Spleen (tissue), 11 donors: Measurements from ENCODE around the gene SOX13. TPM values are rescaled to one million over a fixed set of nuclear protein-coding genes. Genes with fewer than 3 reads are reported as not detected.

ENCODE experiments used
- DNase-seq: peaks from one replicate; pipeline ENCODE4 v3.0.0-alpha.2; 2020
- H3K27ac ChIP-seq, 8 donors: fragments of 200-600 bp; sonication (generic) in 7 of 8; 1 replicate in 4 of 8; 2 replicates in 4 of 8; pipeline versions ENCODE4 v1.5.0 to v1.8.0; 2016 to 2021; ENCODE audit warnings: inconsistent platforms in 4 of 8, mild to moderate bottlenecking in 4 of 8, moderate library complexity in 1 of 8
- H3K27me3 ChIP-seq, 7 donors: fragments of 200-600 bp; sonication (generic) in 6 of 7; replicated peaks in 1 of 7; 1 replicate in 4 of 7; 2 replicates in 3 of 7; pipeline versions ENCODE4 v1.5.0 to v1.8.0; 2016 to 2021; ENCODE audit warnings: inconsistent platforms in 3 of 7, mild to moderate bottlenecking in 1 of 7
- H3K36me3 ChIP-seq, 6 donors: fragments of 200-600 bp; sonication (generic) in 5 of 6; 1 replicate in 4 of 6; 2 replicates in 2 of 6; pipeline versions ENCODE4 v1.5.0 to v1.8.0; 2016 to 2021; ENCODE audit warnings: inconsistent platforms in 2 of 6
- H3K4me1 ChIP-seq, 6 donors: fragments of 200-600 bp; sonication (generic) in 5 of 6; 1 replicate in 3 of 6; 2 replicates in 3 of 6; pipeline versions ENCODE4 v1.5.0 to v1.8.0; 2016 to 2021; ENCODE audit warnings: inconsistent platforms in 3 of 6
- H3K4me3 ChIP-seq, 8 donors: fragments of 200-600 bp; sonication (generic) in 7 of 8; 1 replicate in 4 of 8; 2 replicates in 4 of 8; pipeline versions ENCODE4 v1.5.0 to v1.8.0; 2016 to 2021; ENCODE audit warnings: inconsistent platforms in 4 of 8, mild to moderate bottlenecking in 4 of 8, moderate library complexity in 2 of 8
- H3K9me3 ChIP-seq, 8 donors: fragments of 200-600 bp; sonication (generic) in 7 of 8; 1 replicate in 4 of 8; 2 replicates in 4 of 8; pipeline versions ENCODE4 v1.5.0 to v1.8.0; 2016 to 2021; ENCODE audit warnings: inconsistent platforms in 4 of 8
- POLR2A ChIP-seq, 3 donors: fragments of 450-650 bp; IDR thresholded peaks; one replicate each; pipeline ENCODE4 v1.5.1; 2017; ENCODE audit warnings: antibody characterized with exemption in 3 of 3, mild to moderate bottlenecking in 1 of 3
- POLR2AphosphoS5 ChIP-seq, 3 donors: sonication (generic); formaldehyde crosslinking; IDR thresholded peaks; one replicate each; pipeline ENCODE4 v1.5.1; 2017; ENCODE audit warnings: antibody characterized with exemption in 3 of 3
- WGBS, 5 donors: extraction: QIAGEN DNeasy Blood & Tissue Kit in 3 of 5; methylation state at CpG; one replicate each; pipeline versions ENCODE4 v1.1.5 to v1.1.7; 2013 to 2018; 5-methylcytosine and 5-hydroxymethylcytosine counted together
- intact Hi-C: fragments of 100-400 bp; cut with DNase I; formaldehyde crosslinking; loops from one replicate; pipeline ENCODE4 v1.15.0; 2023; ENCODE audit warnings: low total_unique reads
- polyA plus RNA-seq, 3 donors: library from polyadenylated mRNA; stranded (reverse); fragments of 200-250 nt; gene quantifications; one replicate each; pipeline ENCODE4 v1.2.1, GENCODE V29; 2013
- total RNA-seq, 7 donors: library from RNA; depleted of rRNA in 3 of 7; stranded (reverse); fragments of >200 nt in 3 of 7; fragmentation: NEBNext Ultra II Directional in 4 of 7; extraction: Animal tissue kit (Norgen Biotek cat#: 25700) in 4 of 7; gene quantifications; one replicate each; pipeline versions ENCODE4 v1.1.0 to v1.2.1, GENCODE V29; 2016 to 2021
- TF ChIP-seq, protein P1 (sequence below), 11 experiments: fragments of 200-600 bp in 7 of 11; fragments of 450-650 bp in 4 of 11; sonication (generic) in 4 of 11; IDR thresholded peaks in 8 of 11; conservative IDR thresholded peaks in 3 of 11; 1 replicate in 7 of 11; 2 replicates in 4 of 11; pipeline versions ENCODE4 v1.4.0 to v1.8.0; 2016 to 2021; ENCODE audit warnings: antibody characterized with exemption in 11 of 11, inconsistent platforms in 4 of 11, mild to moderate bottlenecking in 1 of 11
- donor health status: healthy with polysubstance abuse.
- donor health status: DM: no; HTN: no; CAD: no; lungs with moderate emphysema.
- donor health status: DM: no; HTN: no; CAD: no.
- donor health status: Bipolar disorder and iron deficiency.
- donor health status: healthy.
- donor health status: DM: no; HTN: no; CAD: no.
- donor health status: DM: yes; HTN: yes; CAD: no.

The SOX13 gene
- total and polyA plus RNA-seq, 10 donors = 2.0 to 28.7 (median 18.0) TPM

DNA sequence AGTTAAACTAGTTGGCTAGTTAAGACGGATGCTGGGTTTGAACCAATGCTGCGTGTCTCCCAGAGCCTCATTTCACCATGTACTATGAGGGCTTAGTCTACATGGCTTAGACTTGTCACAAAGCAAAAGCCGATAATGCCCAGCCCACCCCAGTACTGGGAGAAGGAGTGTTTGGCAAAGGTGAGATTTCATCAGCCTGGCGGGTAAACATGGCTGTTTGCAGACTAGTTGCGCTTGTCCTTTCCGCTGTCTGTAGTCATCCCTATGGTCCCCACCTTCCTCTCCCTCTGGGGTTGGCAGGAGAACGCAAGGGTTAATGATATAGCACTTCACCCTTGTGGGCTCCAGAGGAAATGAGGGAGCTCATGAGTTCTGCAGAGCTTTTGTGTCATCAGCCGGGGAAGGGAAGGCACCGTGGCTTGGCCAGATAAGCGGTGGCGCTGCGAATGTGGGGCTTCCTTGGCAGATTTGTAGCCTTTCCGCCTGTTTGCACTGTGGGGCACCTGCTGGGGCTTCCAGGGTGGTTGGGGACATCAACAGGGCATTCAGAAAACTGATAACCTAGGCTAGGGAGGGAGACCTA lies 29.2 kb downstream of the SOX13 start:
- TF ChIP-seq POLR2A (IDR thresholded peaks at IDR 0.05) (no peak), POLR2AphosphoS5 (IDR thresholded peaks at IDR 0.05) (no peak)
- TF ChIP-seq, protein P1, sequence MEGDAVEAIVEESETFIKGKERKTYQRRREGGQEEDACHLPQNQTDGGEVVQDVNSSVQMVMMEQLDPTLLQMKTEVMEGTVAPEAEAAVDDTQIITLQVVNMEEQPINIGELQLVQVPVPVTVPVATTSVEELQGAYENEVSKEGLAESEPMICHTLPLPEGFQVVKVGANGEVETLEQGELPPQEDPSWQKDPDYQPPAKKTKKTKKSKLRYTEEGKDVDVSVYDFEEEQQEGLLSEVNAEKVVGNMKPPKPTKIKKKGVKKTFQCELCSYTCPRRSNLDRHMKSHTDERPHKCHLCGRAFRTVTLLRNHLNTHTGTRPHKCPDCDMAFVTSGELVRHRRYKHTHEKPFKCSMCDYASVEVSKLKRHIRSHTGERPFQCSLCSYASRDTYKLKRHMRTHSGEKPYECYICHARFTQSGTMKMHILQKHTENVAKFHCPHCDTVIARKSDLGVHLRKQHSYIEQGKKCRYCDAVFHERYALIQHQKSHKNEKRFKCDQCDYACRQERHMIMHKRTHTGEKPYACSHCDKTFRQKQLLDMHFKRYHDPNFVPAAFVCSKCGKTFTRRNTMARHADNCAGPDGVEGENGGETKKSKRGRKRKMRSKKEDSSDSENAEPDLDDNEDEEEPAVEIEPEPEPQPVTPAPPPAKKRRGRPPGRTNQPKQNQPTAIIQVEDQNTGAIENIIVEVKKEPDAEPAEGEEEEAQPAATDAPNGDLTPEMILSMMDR (IDR thresholded peaks at IDR 0.05 in 8 of 11, conservative IDR thresholded peaks at IDR 0.05 in 3 of 11) = no peak
- Histone ChIP-seq H3K27ac (peak overlapping the region in 4 of 8 donors; percentile 61 to 85 (median 74)), H3K27me3 (peaks cover 0 to 4% (median 0%) of the 10 kb centered on the region in 7 donors), H3K4me3 (peak overlapping the region in 1 of 8 donors; percentile 3), H3K9me3 (no peaks in the 10 kb centered on the region), H3K36me3 (no peaks in the 10 kb centered on the region), H3K4me1 (peaks cover 15 to 56% (median 38%) of the 10 kb centered on the region in 6 donors)
- no peak for DNase-seq
- intact Hi-C loops = no loop called here
- 27 to 40% (median 36%) methylated on average over 13 of the region's 13 CpGs for WGBS, 5 donors

DNA sequence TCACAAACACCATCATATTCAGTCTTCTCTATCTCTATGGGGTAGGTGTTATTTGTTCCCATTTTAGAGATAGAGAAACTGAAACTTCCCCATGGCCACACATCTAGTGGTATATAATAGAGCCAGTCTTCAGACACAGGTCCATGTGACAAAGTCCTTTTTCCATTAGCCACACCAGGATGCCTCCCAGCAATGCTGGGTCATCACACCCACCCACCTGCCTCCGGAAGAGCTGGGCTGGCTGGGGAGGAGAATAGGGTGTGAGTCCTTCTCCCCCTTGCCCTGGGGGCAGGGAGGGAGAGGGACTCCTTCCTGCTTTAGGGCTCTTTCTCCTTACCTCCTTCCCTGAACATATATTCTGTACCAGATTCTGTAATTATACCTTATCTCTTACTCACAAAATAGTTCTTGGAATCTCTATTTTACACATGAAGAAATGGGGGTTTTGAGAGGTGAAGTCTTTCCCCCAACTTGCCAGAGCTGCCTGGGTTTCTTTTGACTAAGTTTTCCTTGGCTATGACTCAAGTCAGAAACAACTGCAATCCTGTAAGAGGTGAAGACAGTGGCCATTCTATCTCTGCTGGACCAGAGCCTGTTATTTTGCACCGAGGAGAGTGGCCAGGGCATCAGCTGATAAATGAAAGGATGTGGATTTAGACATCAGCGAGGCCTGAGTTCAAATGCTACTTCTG lies 30.0 kb downstream of the SOX13 start:
- H3K9me3 ChIP-seq = no peaks in the 10 kb centered on the region
- intact Hi-C loops = no loop called here
- no peak for DNase-seq
- H3K27me3 ChIP-seq = peaks cover 0 to 4% (median 0%) of the 10 kb centered on the region in 7 donors
- TF ChIP-seq, protein P1 (IDR thresholded peaks at IDR 0.05 in 8 of 11, conservative IDR thresholded peaks at IDR 0.05 in 3 of 11) = no peak
- TF ChIP-seq POLR2AphosphoS5 (IDR thresholded peaks at IDR 0.05) (no peak), POLR2A (IDR thresholded peaks at IDR 0.05) (no peak)
- peak overlapping the region in 1 of 8 donors; percentile 3 for H3K4me3 ChIP-seq
- H3K36me3 ChIP-seq = no peaks in the 10 kb centered on the region
- H3K27ac ChIP-seq = peak overlapping the region in 5 of 8 donors; percentile 61 to 85 (median 68)
- peaks cover 15 to 64% (median 41%) of the 10 kb centered on the region in 6 donors for H3K4me1 ChIP-seq
- WGBS, 5 donors = 46 to 60% (median 53%) methylated on average over 3 of the region's 3 CpGs

DNA sequence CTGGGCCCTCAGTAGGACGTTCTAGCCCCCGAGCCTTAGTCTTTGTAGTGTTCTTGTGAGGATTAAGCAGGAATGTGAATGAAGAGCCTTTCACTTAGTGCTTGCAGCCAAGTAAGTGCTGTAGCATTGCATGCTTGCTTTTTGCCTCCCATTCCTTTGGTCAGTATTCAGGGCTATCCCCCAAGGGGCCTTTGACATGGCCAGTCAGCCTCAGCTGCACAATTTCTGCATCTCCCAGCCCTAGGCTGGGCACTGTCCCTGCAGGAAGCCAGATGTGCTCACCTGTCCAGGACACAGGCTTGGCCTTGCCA lies 30.5 kb downstream of the SOX13 start:
- Histone ChIP-seq H3K4me1 (peaks cover 15 to 69% (median 45%) of the 10 kb centered on the region in 6 donors), H3K27ac (peak overlapping the region in 5 of 8 donors; percentile 61 to 85 (median 68)), H3K27me3 (peaks cover 0 to 4% (median 0%) of the 10 kb centered on the region in 7 donors), H3K4me3 (no peak overlapping the region), H3K36me3 (no peaks in the 10 kb centered on the region), H3K9me3 (no peaks in the 10 kb centered on the region)
- DNase-seq = no peak
- no peak for TF ChIP-seq POLR2A (IDR thresholded peaks at IDR 0.05)
- TF ChIP-seq, protein P1 (IDR thresholded peaks at IDR 0.05 in 8 of 11, conservative IDR thresholded peaks at IDR 0.05 in 3 of 11) = no peak
- no peak for TF ChIP-seq POLR2AphosphoS5 (IDR thresholded peaks at IDR 0.05)
- WGBS, 5 donors = 58 to 83% (median 76%) methylated on average over 2 of the region's 2 CpGs
- intact Hi-C loops = no loop called here
